ENCODE data around the gene STIM2.

STIM2 gene

GRCh38 chr4:26854701-26855100 is 5.9 kb upstream of the STIM2 start:
- Histone ChIP-seq H3K9me2 (ENCODE audit: low read depth, low read length) (no peaks in the 10 kb centered on the region), H3K27ac (ENCODE audit: low read depth, low read length, poor library complexity, severe bottlenecking) (no peak overlapping the region), H3K4me1 (ENCODE audit: insufficient read depth, low read length, severe bottlenecking) (peaks cover 13% of the 10 kb centered on the region), H4K20me1 (ENCODE audit: insufficient read depth, low read length) (no peaks in the 10 kb centered on the region), H3K27me3 (ENCODE audit: insufficient read depth, low read length) (no peaks in the 10 kb centered on the region), H3K9me3 (ENCODE audit: low read length) (no peaks in the 10 kb centered on the region), H3K79me2 (ENCODE audit: insufficient read depth, low read length) (peaks cover 6% of the 10 kb centered on the region; the same call in 1 of the 2 replicates), H2AFZ (ENCODE audit: low read length) (no peak overlapping the region), H3K9ac (ENCODE audit: low read length) (no peak overlapping the region), H3K36me3 (ENCODE audit: insufficient read depth, low read length) (no peaks in the 10 kb centered on the region), H3F3A (ENCODE audit: insufficient read depth, low read length) (no peaks in the 10 kb centered on the region), H3K4me3 (ENCODE audit: low read depth, low read length, poor library complexity, severe bottlenecking) (no peak overlapping the region), H3K4me2 (ENCODE audit: low read length) (no peak overlapping the region)
- TF ChIP-seq CTCF (IDR thresholded peaks at IDR 0.05; ENCODE audit: low read length) (no peak), EZH2 (IDR thresholded peaks at IDR 0.05; ENCODE audit: borderline replicate concordance, low read length) (no peak)

GRCh38 chr4:26856906-26857277 is 3.7 kb upstream of the STIM2 start:
- H3K9ac ChIP-seq (ENCODE audit: low read length) = peak overlapping the region; percentile 80
- TF ChIP-seq EZH2 (IDR thresholded peaks at IDR 0.05; ENCODE audit: borderline replicate concordance, low read length) = no peak
- TF ChIP-seq CTCF (IDR thresholded peaks at IDR 0.05; ENCODE audit: low read length) = no peak
- peaks cover 13% of the 10 kb centered on the region for H3K4me1 ChIP-seq (ENCODE audit: insufficient read depth, low read length, severe bottlenecking)
- peak overlapping the region; percentile 74 for H3K27ac ChIP-seq (ENCODE audit: low read depth, low read length, poor library complexity, severe bottlenecking)
- H3K4me2 ChIP-seq (ENCODE audit: low read length) = peak overlapping the region; percentile 94
- no peaks in the 10 kb centered on the region for H3K27me3 ChIP-seq (ENCODE audit: insufficient read depth, low read length)
- no peaks in the 10 kb centered on the region for H3K9me2 ChIP-seq (ENCODE audit: low read depth, low read length)
- no peaks in the 10 kb centered on the region for H3K9me3 ChIP-seq (ENCODE audit: low read length)
- H3K36me3 ChIP-seq (ENCODE audit: insufficient read depth, low read length) = no peaks in the 10 kb centered on the region
- peaks cover 6% of the 10 kb centered on the region; the same call in 1 of the 2 replicates for H3K79me2 ChIP-seq (ENCODE audit: insufficient read depth, low read length)
- peak overlapping the region; percentile 93 for H3K4me3 ChIP-seq (ENCODE audit: low read depth, low read length, poor library complexity, severe bottlenecking)
- H2AFZ ChIP-seq (ENCODE audit: low read length) = no peak overlapping the region
- H4K20me1 ChIP-seq (ENCODE audit: insufficient read depth, low read length) = no peaks in the 10 kb centered on the region
- H3F3A ChIP-seq (ENCODE audit: insufficient read depth, low read length) = no peaks in the 10 kb centered on the region

- Histone ChIP-seq H3K4me1 (ENCODE audit: insufficient read depth, low read length, severe bottlenecking) (peaks cover 13% of the 10 kb centered on the region), H3K9me2 (ENCODE audit: low read depth, low read length) (no peaks in the 10 kb centered on the region), H3K4me2 (ENCODE audit: low read length) (peak overlapping the region; percentile 94), H3F3A (ENCODE audit: insufficient read depth, low read length) (no peaks in the 10 kb centered on the region), H3K9ac (ENCODE audit: low read length) (peak overlapping the region; percentile 98), H3K4me3 (ENCODE audit: low read depth, low read length, poor library complexity, severe bottlenecking) (peak overlapping the region; percentile 93), H2AFZ (ENCODE audit: low read length) (no peak overlapping the region), H3K27me3 (ENCODE audit: insufficient read depth, low read length) (no peaks in the 10 kb centered on the region), H3K79me2 (ENCODE audit: insufficient read depth, low read length) (peaks cover 11% of the 10 kb centered on the region), H3K9me3 (ENCODE audit: low read length) (no peaks in the 10 kb centered on the region), H3K36me3 (ENCODE audit: insufficient read depth, low read length) (no peaks in the 10 kb centered on the region), H3K27ac (ENCODE audit: low read depth, low read length, poor library complexity, severe bottlenecking) (peak overlapping the region; percentile 92), H4K20me1 (ENCODE audit: insufficient read depth, low read length) (no peaks in the 10 kb centered on the region)
- TF ChIP-seq EZH2 (IDR thresholded peaks at IDR 0.05; ENCODE audit: borderline replicate concordance, low read length) = no peak
These were observed 3.2 kb upstream of the STIM2 start for GRCh38 chr4:26857278-26858034.

Data from OCI-LY1 (cell line).